Skin epidermis (tissue), 12 donors: Measurements from ENCODE around the gene ACAP3.
A peak's percentile ranks its signal among the peaks of the same experiment; 100 is the strongest.

Experiments used
- H3K27ac ChIP-seq, 21 experiments: fragments of 200-600 bp; sonication (generic) in 11 of 21; one replicate each; pipeline ENCODE4 v1.5.0; 2020; ENCODE audit warnings: mild to moderate bottlenecking in 3 of 21, inconsistent platforms in 2 of 21, moderate library complexity in 2 of 21
- H3K4me3 ChIP-seq, 7 experiments: fragments of 200-600 bp; sonication (generic) in 2 of 7; one replicate each; pipeline ENCODE4 v1.5.0; 2020; ENCODE audit warnings: inconsistent platforms in 2 of 7, mild to moderate bottlenecking in 2 of 7, moderate library complexity in 1 of 7

The ACAP3 gene

DNA sequence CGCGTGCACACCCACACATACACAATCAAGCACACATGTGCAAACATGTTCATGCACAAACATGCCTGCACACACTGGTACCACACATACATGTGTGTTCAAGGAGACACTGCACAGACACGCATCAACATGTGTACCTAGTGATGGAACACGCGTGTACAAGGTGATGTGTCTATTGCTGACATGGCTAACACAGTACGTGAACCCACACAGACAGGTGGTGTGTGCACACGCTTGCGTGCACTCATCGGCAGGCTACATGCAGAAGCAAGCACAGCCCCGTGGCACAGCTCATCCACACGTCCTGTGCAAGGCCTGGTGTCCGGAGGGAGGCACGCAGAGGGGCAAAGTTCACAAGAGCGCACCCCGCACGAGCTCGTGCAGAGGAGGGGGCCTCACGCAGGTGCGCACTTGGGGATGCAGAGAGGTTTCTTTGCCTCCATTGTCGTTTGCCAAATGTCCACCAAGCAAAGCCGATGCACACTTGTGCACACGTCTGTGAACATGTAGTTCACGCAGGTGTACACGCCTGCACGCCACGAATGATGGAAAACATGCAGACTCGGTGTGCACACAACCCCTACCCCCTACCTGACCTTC is 969 bp downstream of the ACAP3 start:
- Histone ChIP-seq H3K4me3 (peak overlapping the region; percentile 75 to 92 (median 90)), H3K27ac (peak overlapping the region in 19 of 21 experiments; percentile 66 to 97 (median 90))

DNA sequence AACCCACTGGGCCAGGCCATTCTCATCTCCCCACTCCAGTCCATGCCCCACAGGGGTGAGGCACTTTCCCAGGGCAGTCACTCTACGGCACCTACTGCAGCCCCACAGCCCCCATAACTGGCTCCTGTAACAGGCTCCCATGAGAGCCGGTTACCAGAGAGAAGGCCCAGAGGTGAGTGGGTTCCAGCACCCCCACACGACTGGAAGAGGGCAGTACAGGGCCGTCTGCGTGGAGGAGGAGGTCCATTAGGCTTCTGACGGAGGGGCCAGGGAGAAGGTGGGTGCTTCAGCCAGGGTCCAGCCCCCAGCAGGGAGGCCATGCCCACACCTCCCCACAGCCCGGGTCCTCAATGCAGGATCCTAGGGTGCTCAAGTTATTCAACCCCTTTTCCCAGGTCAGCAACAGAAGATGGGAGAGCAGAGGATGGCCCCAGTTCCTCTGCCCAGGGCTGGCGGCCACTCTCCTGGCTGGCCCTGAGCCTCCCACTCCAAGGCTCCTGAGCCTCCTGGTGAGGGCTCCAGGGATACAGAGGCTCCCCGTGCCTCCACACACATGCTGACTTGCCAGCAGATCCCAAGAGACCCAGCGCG is 1.6 kb downstream of the ACAP3 start:
- Histone ChIP-seq H3K27ac (peak overlapping the region in 20 of 21 experiments; percentile 40 to 97 (median 83)), H3K4me3 (peak overlapping the region; percentile 75 to 92 (median 90))

DNA sequence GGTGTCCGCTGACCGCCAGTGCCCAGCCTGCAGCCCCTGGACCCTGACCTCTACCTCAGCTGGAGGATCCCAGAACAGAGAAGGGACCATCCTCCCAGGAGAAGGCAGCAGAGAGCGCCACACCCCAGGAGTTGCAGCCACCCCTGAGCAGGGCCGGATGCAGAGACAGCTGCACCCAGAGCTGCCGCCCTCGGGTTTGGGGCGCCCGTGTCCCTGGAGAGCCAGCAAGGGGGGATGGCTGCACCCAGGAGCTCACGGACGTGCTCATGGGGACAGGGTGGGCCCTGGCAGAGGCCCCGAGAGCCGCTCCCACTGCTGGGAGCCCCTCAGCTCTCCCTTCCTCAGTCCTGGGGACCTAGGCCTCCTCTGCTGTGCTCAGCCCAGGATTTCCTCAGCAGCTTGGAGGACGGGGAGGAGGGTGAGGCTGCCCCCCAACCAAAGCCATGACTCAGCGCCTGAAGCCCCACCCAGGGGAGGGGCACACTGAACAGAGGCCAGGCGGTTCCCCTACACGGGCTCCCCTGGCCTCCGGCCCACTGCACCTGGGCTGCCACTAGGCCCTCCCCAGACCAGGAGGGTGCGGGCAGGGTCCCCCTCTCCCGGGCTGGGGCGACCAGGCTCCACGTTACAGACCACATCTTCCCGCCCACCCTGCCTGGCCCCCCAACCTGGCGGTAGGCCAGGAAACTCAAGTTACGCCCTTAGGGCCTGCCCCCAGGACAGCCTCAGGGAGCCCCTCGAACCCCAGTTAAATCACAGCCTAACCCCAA is 2.2 kb downstream of the ACAP3 start:
- H3K27ac ChIP-seq = peak overlapping the region in 20 of 21 experiments; percentile 40 to 97 (median 83)
- peak overlapping the region; percentile 18 to 92 (median 90) for H3K4me3 ChIP-seq

DNA sequence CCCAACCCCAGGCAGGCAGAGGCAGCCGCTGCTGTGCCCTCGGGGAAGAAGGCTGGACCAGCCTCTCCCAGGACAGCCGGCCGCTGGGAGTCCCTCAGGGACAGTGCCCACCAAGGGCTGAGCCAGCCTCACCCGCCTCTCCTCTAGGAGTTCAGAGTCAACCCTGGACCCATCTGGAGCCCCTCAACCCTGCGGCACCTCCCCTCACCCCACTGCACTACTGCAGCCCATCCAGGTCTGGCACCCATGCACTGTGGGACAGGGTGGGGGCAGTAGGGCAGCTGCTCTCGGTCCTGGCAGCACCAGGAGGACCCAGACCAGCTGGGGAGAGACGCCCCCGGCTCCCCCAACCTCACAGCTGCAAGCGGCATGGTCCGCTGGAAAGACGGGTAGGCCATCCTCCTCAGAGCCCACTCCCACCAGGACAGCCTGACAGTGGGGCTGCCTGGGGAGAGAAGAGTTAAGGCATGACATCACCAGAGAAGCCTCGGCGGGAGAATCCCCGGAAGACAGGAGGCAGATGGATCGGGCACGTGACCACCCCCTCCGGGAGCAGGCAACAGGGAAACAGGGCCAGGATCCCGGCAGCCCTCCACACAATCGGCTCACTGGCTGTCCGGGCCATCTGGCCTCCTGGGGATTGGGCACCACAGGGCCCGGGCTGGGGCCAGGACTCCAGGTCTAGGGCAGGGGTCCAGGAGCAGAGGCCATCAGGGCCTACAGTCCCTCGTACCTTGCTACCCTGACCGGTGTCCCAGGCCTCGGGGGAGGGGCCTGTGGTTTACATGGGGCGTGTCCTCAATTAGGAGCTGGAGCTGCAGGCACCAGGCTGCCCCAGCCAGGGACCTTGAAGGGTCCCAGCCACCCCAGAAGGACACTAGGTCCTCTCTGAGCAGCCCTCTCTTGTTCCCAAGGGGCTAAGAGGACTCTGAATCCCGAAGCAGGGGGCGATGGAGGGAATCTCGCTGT is 3.1 kb downstream of the ACAP3 start:
- H3K4me3 ChIP-seq = peak overlapping the region; percentile 18 to 92 (median 90)
- peak overlapping the region in 20 of 21 experiments; percentile 40 to 97 (median 83) for H3K27ac ChIP-seq

DNA sequence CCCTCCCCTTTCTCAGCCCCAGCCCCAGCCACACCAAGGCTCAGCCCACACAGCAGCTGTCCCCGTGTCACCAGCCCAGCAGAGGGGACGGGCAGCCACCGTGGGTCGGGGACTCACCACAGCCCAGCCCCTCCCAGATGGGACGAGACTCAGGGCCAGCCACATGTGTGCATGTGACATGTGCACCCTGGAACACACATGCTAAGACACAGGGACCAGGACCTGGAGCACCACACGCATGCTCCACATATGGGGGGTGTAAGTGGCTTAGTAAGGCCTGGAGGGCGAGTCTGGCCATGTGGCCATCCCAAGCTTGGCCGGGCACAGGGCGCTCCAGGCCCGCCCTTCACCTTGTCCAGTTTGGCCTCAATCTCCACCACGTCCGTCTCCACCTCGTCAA is 4.0 kb downstream of the ACAP3 start:
- H3K27ac ChIP-seq = peak overlapping the region in 18 of 21 experiments; percentile 36 to 97 (median 83)
- peak overlapping the region in 1 of 7 experiments; percentile 81 for H3K4me3 ChIP-seq

DNA sequence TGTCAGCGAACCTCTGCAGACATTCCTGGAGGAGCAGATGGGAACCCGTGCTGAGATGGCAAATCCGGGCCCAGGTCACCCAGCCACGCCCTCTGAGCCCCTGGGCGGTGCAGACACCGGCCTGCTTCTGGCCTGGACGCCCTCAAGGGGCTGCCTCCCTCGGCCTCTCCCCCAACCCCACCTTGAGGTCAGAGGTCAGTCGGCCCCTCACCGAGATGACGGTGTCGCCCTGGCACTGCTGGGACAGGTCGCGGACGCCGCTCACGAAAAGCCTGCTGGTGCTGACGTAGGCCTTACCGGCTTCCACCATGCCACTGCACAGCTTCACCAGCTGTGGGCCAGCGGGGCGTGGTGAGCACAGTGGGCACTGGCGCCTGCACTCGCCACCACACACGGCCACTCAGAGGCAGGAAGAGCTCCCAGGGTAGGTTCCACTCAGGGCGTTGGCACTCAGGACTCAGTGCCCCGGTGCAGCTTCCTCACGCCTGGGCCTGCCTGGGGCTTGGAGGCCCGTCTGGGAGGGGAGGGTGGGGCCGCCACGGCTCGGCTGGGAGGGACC is 4.7 kb downstream of the ACAP3 start:
- Histone ChIP-seq H3K4me3 (no peak overlapping the region), H3K27ac (peak overlapping the region in 15 of 21 experiments; percentile 8 to 97 (median 83))

DNA sequence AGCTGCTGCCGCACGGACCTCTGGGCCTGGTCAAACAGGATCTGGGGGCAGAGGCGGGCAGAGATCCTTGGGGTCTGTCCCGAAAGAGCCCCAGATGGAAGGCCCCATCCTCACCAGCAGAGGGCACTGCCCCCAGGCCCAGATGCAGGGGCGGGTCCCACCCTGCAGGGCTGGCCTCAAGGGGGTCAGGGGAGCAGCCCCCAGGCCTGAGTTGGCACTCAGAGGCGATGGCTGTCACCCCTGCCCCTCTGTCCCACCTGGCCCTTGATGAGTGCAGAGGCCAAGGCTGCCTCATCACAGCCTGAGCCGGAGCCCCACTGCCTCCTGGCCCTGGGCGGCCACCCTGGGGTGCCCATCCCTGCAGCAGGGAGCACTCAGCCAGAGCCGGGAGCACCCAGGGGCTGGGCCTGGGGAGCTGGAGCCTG is 5.7 kb downstream of the ACAP3 start:
- Histone ChIP-seq H3K27ac (peak overlapping the region in 1 of 21 experiments; percentile 86), H3K4me3 (no peak overlapping the region)

DNA sequence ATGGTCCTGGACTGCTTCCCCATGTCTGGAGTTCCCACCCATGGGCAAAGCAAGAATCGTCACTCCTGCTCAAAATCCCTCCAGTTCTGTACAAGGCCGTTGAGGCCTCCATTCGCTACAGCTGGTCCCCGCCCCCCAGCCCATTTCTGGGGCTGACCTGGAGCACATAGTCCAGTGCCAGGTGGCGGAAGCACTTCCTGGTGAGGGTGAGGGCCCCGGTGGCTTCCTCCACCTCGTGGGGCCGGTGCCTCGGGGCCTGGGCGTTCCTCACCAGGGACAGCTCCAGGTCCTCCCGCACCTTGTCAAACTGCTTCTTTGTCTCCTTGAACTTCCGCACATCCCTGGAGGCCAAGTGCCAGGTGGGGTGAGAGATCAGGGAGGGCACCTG is 7.4 kb downstream of the ACAP3 start:
- no peak overlapping the region for H3K4me3 ChIP-seq
- H3K27ac ChIP-seq = no peak overlapping the region

DNA sequence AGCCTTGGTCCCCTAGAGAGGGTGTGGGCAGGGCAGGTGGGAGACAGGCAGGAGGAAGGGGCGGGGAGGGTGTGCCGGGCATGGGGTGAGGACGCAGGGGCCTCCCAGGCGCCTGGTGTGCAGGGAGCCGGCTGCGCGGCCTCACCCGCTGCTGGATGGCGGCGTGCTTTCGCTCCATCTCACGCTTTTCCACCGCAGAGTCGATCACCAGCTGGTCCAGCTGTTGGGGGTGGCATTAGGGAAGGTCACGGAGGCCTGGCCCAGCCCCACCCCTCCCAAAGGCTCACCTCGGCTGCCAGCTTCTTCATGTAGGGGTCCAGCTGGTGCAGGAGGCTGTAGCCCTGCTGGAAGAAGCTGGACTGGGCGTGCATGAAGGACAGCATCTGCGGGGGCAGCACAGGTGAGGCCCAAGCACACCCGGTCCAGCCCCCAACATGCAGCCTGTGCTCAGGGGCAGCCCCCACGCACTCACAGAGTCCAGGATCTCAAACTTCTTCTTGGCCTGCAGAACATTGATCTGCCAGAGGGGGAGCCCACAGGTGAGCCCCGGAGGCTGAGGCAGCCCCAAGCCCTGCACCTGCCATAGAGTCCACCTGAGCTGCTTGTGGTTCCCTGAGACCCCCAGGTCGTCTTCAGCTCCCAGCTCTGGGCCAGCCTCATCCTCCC is 7.9 kb downstream of the ACAP3 start:
- Histone ChIP-seq H3K4me3 (no peak overlapping the region), H3K27ac (no peak overlapping the region)

DNA sequence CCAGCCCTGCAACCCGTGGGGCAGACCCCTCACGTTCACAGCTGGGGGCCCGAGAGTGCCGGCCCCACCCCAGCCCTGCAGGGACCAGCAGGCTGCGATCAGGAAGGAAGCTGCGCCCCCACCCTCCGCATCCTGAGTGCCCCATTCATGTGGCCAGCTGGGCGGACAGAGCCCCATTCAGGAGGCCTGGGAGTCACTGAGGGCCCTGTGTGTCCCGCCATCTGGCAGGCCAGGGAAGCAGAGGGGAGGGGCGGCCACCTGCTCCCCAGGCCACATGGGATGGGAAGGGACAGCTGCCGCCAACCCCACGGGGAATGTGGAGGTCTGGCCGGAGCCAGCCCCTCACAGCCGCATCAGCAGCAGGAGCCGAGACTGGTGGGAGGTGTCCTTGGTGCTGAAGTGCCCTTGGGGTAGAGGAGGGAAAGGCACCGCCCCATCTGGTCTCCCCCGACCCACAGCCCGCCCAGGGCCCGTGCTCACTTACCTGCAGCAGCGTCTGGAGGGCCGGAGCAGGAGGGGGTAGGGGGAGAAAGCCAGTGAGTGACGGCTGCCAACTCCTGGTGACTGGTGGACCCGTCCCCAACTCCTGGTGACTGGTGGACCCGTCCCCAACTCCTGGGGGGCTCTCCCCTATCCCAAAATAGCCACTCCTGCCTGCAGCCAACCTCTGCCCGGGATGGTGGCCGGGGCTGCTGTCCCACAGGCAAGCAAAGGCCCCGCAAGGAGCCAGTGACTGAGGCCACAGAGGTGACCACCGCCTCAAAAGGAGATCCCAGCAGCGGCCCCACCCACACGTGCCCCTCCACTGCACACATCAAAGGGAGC is 8.7 kb downstream of the ACAP3 start:
- Histone ChIP-seq H3K4me3 (no peak overlapping the region), H3K27ac (no peak overlapping the region)

DNA sequence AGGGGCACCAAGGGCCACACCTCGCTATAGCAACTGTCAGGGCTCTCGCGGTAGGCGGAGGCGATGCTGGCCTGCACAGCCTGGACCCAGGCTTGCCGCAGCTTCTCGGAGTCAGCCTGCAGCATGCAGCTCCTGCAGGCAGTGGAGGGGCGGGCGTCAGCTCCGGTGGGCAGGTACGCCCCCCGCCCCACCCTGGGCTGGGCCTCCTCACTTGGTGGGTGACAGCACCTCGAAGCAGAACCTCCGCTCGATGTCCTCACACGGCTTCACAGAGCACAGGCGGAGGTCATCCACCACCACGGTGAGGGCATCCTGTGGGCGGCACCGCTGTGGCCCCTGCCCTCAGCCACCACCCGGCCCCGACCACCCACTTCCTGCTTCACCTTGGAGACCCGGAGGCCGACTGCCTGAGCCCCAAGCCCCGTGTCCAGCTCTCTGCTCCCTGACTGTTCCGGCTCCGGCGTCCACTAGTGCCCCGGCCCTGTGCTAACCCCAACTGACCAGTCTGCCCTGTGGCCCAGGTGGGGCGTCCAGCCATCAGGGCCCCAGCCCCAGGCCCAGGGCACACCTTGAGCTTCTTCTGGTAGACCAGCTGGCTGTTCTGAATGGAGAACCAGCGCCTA is 9.8 kb downstream of the ACAP3 start:
- no peak overlapping the region for H3K27ac ChIP-seq
- H3K4me3 ChIP-seq = no peak overlapping the region

DNA sequence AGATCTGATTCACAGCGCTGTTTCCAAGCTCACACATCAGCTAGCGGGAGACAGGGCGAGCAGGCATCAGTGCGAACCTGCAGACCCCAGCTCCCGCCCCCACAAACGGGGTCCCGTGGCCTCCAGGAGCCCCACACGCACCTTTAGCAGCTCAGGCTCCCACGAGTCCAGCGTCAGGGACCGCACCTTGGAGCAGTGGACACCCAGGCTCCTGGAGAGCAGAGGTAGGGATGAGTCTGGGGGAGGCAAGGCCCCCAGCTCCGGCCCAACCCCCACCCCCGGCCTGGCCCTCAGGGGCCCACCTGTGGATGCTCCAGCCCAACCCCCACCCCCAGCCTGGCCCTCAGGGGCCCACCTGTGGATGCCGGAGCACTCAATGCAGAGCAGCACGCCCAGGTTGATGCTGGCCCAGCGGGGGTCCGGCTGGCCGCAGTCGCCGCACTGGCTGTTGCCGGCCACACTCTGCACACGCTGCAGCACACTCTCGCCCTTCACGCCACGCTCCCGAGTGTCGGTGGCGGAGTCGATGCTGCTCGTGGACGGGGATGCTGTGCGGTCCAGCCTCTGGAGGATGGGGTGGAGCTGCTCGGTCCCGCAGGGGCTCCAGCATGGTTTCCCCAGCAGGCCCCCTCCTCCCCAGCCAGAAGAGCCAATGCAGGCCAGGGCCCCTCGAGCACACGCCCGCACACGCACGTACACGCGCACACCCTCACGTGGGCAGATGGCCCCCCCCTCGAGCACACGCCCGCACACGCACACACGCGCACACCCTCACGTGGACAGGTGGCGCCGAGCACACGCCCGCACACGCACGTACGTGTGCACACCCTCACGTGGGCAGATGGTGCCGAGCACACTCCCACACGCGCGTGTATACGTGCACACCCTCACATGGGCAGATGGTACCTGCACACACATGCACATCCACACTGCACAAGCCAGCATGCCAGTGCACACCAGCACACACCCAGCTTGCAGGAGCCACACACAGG is 11.4 kb downstream of the ACAP3 start:
- no peak overlapping the region for H3K27ac ChIP-seq
- H3K4me3 ChIP-seq = no peak overlapping the region

DNA sequence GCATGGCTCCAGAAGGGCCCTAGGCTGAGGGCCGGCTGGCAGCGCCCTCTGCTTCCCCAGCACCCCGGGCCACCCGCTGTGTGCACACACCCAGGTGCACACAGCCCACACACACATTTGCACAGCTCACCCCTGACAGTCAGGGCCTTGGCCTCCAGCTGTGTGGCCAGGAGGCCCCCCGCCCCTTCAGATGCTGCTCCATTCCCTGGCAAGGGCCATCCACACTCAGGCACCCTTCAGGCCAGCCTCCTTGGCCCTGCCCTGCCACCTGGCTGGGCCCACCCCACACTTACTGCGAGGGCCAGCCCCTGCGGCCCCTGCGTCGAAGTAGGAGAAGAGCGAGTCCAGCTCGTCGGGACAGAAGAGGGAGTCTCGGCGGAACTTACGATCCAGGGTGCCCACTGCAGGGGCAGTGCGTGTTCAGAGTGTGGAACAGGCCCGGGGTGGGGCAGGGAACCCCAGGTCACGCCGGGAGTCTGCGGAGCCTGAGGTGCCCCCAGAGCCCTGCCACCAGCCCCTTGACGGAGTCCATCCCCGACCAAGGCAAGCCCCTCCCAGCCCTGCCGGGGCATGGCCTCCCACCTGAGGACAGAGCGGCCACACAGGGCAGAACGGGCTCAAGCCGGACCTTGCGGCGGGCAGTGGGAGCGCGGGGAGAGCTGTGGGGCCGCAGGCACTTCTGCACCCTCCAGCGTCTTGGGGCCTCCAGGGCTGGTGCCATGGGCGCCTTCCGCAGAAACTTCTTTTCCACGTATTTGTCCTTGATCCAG is 12.4 kb downstream of the ACAP3 start:
- Histone ChIP-seq H3K4me3 (no peak overlapping the region), H3K27ac (no peak overlapping the region)

DNA sequence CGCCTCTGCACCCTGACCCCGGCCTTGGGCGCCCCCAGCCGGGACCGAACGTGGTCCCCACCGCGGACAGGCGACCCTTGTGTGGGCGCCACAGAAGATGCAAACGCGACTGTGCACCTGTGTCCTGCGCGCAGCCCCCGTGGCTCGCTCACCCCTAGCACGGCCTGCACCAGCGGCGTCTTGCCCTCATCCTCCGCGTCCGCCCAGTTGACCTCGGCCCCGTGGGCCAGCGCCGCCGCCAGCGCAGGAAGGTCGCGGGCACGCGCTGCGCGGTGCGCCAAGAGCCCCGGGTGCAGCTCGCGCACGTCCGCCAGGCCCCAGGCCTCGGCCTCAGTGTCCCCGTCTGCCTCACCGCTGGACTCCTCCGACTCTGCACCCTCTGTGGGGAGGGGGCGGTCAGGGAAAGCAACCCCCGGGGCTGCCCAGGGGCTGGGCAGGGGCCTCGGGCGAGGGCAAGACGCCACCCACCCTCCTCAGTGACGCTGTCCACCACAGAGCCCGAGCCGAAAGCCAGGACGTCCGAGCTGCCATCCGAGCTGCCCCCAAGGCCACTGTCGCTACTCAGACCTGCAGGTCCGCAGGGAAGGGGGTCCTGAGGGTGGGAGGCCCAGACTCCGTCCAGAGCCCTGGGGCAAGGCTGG is 13.4 kb downstream of the ACAP3 start:
- Histone ChIP-seq H3K4me3 (no peak overlapping the region), H3K27ac (no peak overlapping the region)
